Fibroblast of skin of abdomen (primary cell): ENCODE data around the gene PNPLA6. TPM values are rescaled to one million over a fixed set of nuclear protein-coding genes. Genes with fewer than 3 reads are reported as not detected.

ENCODE experiments used
- DNase-seq: peaks from one replicate; pipeline ENCODE4 v3.0.0-alpha.2; 2013
- polyA plus RNA-seq, 2 experiments: library from polyadenylated mRNA; unstranded; fragments of 120-200 nt; gene quantifications; one replicate each; pipeline ENCODE4 v1.2.1, GENCODE V29; 2013; ENCODE audit not compliant: insufficient read length in 2 of 2

The PNPLA6 gene
- polyA plus RNA-seq (2013, experiment 1 of 2; ENCODE audit: insufficient read length): 62.0 TPM
- 58.5 TPM for polyA plus RNA-seq (2013, experiment 2 of 2; ENCODE audit: insufficient read length)

DNA sequence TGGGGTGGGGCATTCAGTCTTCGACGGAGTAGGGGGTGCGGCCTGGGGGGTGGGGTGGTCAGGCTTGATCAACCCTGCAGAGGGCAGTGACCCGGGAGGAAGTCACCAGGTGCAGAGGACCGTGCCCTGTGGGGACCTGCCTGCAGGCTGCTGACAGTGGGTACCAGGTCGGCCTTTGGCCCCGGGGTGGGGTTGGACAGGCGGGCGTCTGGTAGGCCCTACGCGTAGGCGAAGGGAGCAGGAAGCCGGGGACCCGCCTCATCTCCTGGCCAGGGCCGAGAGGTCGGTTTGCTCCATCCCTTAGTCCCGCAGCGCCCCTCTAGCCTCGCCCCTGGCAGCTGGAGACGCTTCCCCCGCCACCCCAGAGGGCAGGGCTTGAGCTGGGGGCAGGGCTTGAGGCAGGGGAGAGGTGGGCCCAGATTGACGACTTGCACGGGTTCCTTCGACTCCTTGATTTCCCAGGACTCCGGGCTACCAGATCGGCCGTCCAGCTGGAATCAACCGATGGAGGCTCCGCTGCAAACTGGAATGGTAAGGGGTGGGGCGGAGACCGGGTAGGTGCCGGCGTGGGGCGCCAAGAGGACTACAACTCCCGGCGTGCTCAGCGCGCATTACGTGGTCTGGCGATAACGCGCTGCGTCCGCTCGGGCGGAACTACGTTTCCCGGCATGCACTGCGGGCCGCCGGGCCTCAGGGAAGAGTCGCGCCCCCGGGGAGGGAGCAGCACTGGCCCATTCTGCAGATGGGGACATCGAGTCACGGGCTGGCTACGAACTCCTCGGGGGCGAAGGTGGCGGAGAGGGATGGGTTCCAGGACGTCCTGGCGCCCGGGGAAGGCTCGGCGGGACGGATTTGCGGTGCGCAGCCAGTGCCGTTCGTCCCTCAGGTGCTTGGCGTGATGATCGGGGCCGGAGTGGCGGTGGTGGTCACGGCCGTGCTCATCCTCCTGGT is at the start of gene PNPLA6:
PNPLA6 (plus strand) TSS at position 671 of the 951 bp plus-strand sequence; CDS start at position 743, 72 bp downstream.
- DNase-seq: peak; percentile 92

GRCh38 chr19:7486923-7487322 is 48.6 kb upstream of the PNPLA6 start:
- no peak for DNase-seq

GRCh38 chr19:7488736-7489353 is 46.7 kb upstream of the PNPLA6 start, which contains the start of gene PEX11G:
PEX11G (minus strand) TSS chr19:7489035; CDS start chr19:7489010, 25 bp downstream.
- peak; percentile 87 for DNase-seq

DNA sequence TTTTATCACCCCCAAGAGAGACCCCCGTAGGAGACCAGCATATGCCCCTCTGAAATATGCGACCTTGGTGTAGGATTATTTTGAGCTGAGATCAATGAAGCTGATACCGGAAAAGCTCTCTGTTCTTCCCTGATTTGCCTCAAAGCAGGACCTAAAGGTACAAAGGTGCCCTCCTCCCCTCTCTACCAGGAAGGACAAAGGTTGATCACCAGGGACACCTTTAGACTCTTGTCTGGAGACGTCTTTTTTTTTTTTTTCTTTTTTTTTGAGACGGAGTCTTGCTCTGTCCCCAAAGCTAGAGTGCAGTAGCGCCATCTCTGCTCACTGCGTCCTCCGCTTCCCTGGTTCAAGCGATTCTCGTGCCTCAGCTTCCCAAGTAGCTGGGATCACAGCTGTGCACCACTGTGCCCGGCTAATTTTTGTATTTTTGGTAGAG is 45.9 kb upstream of the PNPLA6 start:
- DNase-seq: no peak

DNA sequence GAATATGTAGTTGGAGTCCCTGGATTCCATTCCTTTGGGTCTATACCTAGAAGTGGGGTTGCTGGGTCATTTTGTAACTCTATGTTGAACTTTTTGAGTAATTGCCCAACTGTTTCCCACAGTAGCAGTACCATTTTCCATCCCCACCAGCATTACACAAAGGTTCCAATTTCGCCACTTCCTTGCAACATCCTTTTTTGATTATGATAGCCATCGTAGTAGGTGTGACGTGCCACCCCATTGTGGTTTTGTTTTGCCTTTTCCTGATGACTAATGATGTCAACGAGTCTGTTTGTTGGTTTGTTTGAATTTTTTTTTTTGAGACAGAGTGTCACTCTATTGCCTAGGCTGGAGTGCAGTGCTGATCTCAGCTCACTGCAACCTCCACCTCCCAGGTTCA is 43.4 kb upstream of the PNPLA6 start:
- DNase-seq: peak; percentile 9

DNA sequence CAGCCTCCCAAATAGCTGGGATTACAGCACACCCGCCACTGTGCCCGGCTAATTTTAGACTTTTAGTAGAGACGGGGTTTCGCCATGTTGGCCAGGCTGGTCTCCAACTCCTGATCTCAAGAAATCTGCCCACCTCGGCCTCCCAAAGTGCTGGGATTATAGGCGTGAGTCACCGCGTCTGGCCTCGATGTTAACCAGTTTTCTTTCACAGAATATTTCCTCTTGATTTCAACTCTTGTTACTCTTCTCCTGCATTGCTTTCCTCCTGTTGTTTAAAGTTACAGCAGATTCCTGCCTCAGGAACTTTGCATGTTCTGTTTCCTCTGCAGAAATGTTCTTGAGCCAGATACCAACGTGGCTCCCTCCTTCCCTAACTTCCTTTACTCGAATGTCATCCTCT is 43.0 kb upstream of the PNPLA6 start:
- no peak for DNase-seq

DNA sequence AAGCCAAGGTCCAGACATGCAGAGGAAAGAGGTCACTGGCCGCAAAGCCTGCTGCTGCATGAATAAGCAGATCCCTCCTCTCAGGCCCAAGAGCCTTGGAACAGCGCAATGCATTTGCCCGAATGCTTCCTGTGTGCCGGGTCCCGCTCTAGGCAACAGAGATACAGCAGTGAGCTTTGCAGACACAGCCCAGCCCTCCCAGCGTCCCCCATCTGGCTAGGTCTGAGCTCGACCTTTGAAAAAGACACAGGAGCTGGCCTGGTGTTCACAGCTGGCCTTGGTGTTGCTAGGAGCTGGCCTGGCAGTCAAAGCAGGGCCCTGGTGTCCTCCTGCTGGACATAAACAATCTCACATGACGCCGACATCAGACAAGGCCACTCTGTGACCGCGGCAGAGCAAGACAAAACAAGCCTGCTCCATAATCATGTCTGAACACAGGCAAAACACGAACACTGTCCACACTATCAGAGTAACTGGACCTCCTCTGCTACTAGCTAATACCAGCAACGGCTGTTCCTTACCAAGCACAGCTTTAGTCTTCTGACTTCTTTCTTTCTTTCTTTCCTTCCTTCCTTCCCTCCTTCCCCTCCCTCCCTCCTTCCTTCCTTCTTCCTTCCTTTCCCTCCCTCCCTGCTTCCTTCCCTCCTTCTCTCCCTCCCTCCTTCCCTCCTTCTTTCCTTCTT is 41.0 kb upstream of the PNPLA6 start:
- DNase-seq: no peak

- DNase-seq: no peak
Observed at GRCh38 chr19:7497292-7497691, 38.2 kb upstream of the PNPLA6 start.

GRCh38 chr19:7500811-7501450 is 34.6 kb upstream of the PNPLA6 start:
- DNase-seq: no peak

- DNase-seq: no peak
Observed at GRCh38 chr19:7502552-7502951, 33.0 kb upstream of the PNPLA6 start.

- DNase-seq: no peak
Observed at GRCh38 chr19:7504684-7505083, 30.8 kb upstream of the PNPLA6 start.

DNA sequence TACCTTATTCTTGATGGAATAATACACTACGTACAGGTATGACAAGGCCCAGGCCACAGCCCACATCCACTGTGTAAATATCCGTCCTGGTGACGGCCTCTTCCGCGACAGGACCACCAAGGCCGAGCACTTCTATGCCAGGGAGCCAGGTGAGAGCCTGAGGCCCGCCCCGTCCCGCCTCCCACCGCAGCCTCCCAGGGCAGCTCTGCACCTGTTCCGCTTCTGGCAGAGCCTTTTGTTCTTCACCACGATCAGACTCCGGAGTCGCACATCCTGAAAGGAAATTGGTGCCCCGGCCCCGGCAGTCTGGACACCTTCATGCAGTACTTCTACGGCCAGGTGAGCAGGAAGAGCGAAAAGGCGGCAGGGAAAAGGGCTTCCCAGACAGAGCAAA is 30.2 kb upstream of the PNPLA6 start:
- no peak for DNase-seq

- no peak for DNase-seq
Observed at GRCh38 chr19:7505682-7506384, 29.7 kb upstream of the PNPLA6 start.

DNA sequence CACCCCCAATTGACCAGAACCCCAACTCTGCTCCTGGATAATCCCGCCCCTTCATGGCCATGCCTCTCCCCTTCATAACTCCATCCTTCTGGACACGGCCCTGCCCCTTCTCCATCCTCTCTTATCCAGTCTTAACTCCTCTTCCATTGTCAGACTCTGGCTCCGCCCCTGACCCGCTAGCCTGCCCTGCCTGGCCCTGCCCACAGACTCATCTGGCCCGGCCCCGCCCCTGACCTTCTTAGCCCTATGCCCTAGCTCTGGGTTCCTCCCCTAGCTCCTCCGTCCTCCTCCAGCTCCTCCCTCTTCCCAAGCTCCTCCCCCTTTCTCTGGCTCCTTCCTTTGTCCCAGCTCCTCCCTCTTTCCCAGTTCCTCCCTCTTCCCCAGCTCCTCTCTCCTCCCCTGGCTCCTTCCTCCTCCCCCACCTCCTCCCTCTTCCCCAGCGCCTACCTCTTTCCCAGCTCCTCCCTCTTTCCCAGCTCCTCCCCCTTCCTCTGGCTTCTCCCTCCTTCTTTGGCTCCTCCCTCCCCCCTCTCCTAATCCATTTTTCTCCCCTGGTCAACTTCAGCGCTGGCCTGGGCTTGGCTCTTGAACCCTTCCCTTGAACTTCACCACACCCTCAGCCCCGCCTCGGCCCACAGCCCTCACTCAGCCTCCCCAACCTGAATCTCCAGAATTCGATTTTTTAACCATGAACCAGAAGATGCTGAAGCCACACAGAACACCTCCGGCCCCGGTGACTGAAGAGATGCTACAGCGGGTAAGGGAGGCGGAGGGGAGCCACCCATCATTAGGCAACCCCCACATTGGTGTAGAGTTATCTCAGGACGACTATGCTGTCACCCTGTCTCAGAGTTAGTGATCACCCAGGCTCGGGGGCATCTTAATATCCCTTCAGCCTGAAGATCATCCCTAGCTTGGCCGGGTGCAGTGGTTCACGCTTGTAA is 28.9 kb upstream of the PNPLA6 start:
- DNase-seq: peak; percentile 46

DNA sequence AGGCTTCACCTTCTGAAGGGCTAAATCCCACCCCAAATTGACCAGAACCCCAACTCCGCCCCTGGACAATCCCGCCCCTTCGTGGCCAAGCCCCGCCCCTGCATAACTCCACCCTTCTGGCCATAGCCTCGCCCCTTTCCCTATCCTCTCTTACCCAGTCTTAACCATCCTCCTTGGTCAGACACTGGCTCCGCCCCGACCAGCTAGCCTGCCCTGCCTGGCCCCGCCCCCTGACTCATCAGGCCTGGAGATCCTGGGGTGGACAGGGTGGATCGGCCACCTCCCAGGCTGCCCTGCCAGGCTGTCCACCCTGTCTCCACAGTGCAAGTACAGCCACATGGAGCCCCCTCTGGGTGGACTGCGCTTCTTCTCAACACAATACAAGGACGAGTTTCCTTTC is 27.6 kb upstream of the PNPLA6 start:
- peak; percentile 47 for DNase-seq

- no peak for DNase-seq
Observed at GRCh38 chr19:7509625-7510024, 25.9 kb upstream of the PNPLA6 start.

- DNase-seq: no peak
Observed at GRCh38 chr19:7512400-7512851, 23.1 kb upstream of the PNPLA6 start.

- DNase-seq: no peak
Observed at GRCh38 chr19:7513809-7514642, 21.5 kb upstream of the PNPLA6 start.

DNA sequence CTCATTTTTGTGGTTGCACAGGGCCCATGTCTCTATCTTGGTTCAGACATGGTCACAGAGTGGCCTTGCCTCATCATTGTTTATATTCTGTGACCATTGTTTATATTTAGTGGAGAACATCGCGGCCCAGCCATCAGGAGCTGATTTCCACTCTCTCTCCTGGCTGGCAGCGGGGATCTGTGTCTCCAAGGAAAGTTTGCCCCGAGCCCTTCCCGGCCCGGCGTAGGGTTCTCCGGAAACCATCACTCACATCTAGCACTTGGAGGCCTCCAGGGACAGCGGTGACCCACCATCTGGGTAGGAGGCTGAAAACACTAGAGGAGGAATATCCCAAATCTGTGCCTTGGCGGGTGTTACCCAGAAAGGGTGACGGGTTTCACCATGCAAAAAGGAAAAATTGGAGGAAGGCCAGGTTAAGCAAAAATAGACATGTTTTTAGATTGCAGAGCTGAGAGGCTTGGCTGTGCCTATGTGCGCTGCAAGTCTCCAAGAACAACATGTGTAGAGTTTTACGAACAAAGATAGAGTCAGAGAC is 20.3 kb upstream of the PNPLA6 start:
- DNase-seq: no peak
